B cell (primary cell): ENCODE results near the gene PRLH. TPM values are rescaled to one million over a fixed set of nuclear protein-coding genes. Genes with fewer than 3 reads are reported as not detected.

Experiments used
- ATAC-seq: fragments of 200-7000 bp; cut with Tn5 transposase; one replicate; pipeline ENCODE4 v1.10.0; 2021; ENCODE audit warnings: low read depth, mild to moderate bottlenecking, moderate number of reproducible peaks, moderate library complexity
- CTCF ChIA-PET: fragments of 350-600 bp; sonication (Branson Sonifier 250); formaldehyde crosslinking; loops from one replicate; lab custom pipeline; 2021; ENCODE audit warnings: antibody characterized with exemption, inconsistent platforms; lab: Charles Lee
- POLR2A ChIA-PET: fragments of 350-600 bp; sonication (Branson Sonifier 250); formaldehyde crosslinking; loops from one replicate; lab custom pipeline; 2021; ENCODE audit warnings: antibody characterized with exemption; lab: Charles Lee
- DNase-seq: peaks from one replicate; pipeline ENCODE4 v3.0.0; 2013
- H2AFZ ChIP-seq: 2 replicates; pipeline ENCODE4 v1.6.1; 2012; ENCODE audit warnings: mild to moderate bottlenecking, low read depth, low read length; ENCODE audit not compliant: insufficient read depth, poor library complexity, severe bottlenecking
- H3K27ac ChIP-seq, 2 donors: 1 replicate in 1 of 2; 2 replicates in 1 of 2; pipeline ENCODE4 v1.5.1; 2012 to 2013; ENCODE audit warnings: low read length in 2 of 2, mild to moderate bottlenecking in 2 of 2, moderate library complexity in 1 of 2
- H3K27me3 ChIP-seq, 4 experiments: fragments of 200-600 bp in 1 of 4; sonication (generic) in 1 of 4; replicated peaks in 1 of 4; 1 replicate in 2 of 4; 2 replicates in 2 of 4; pipeline versions ENCODE4 v1.6.1 to v1.7.0; 2013 to 2016; ENCODE audit warnings: low read length in 3 of 4, mild to moderate bottlenecking in 2 of 4, mixed read lengths in 1 of 4, moderate library complexity in 1 of 4; ENCODE audit not compliant: insufficient read depth in 4 of 4, control insufficient read depth in 3 of 4; ENCODE audit errors: control extremely low read depth in 1 of 4
- H3K36me3 ChIP-seq, 2 experiments: replicated peaks in 1 of 2; 1 replicate in 1 of 2; 2 replicates in 1 of 2; pipeline versions ENCODE4 v1.6.1 to v1.7.1; 2013; ENCODE audit warnings: low read length in 1 of 2; ENCODE audit not compliant: insufficient read depth in 2 of 2, control insufficient read depth in 1 of 2; ENCODE audit errors: control extremely low read depth in 1 of 2, extremely low read depth in 1 of 2
- H3K4me1 ChIP-seq, 2 donors: fragments of 200-600 bp in 1 of 2; sonication (generic) in 1 of 2; 1 replicate in 1 of 2; 2 replicates in 1 of 2; pipeline versions ENCODE4 v1.5.1 to v1.6.1; 2013 to 2017; ENCODE audit warnings: low read length in 2 of 2; ENCODE audit not compliant: control insufficient read depth in 2 of 2, insufficient read depth in 2 of 2
- H3K4me2 ChIP-seq: replicated peaks from 2 replicates; pipeline ENCODE3; 2012; ENCODE audit warnings: mild to moderate bottlenecking, low read depth, low read length; ENCODE audit not compliant: poor library complexity, severe bottlenecking
- H3K4me3 ChIP-seq, 5 experiments: fragments of 200-600 bp in 1 of 5; sonication (generic) in 1 of 5; 1 replicate in 3 of 5; 2 replicates in 2 of 5; pipeline versions ENCODE4 v1.5.1 to v1.7.0; 2011 to 2016; ENCODE audit warnings: low read length in 4 of 5, mild to moderate bottlenecking in 4 of 5, low read depth in 2 of 5, control low read depth in 1 of 5, moderate library complexity in 1 of 5; ENCODE audit not compliant: insufficient read depth in 1 of 5; ENCODE audit errors: control extremely low read depth in 1 of 5, extremely low read depth in 1 of 5
- H3K79me2 ChIP-seq: fragments of 200-600 bp; sonication (generic); one replicate; pipeline ENCODE4 v1.6.0; 2016; ENCODE audit warnings: low read length; ENCODE audit not compliant: control insufficient read depth, insufficient read depth
- H3K9ac ChIP-seq: fragments of 200-600 bp; sonication (generic); 2 replicates; pipeline ENCODE4 v1.6.1; 2017; ENCODE audit warnings: mild to moderate bottlenecking, low read length, moderate library complexity
- H3K9me3 ChIP-seq, 3 donors: one replicate each; pipeline versions ENCODE4 v1.6.1 to v1.7.1; 2013; ENCODE audit warnings: low read length in 2 of 3; ENCODE audit not compliant: control insufficient read depth in 2 of 3, insufficient read depth in 1 of 3; ENCODE audit errors: control extremely low read depth in 1 of 3
- H4K20me1 ChIP-seq: 2 replicates; pipeline ENCODE4 v1.6.0; 2012; ENCODE audit warnings: mild to moderate bottlenecking, low read length; ENCODE audit not compliant: insufficient read depth, control insufficient read depth, poor library complexity, severe bottlenecking
- H3K27ac Mint-ChIP-seq: one replicate; pipeline ENCODE4 v1.8.0; 2021; ENCODE audit warnings: mixed read lengths
- H3K27me3 Mint-ChIP-seq: one replicate; pipeline ENCODE4 v1.8.0; 2021; ENCODE audit warnings: mixed read lengths
- H3K4me1 Mint-ChIP-seq: one replicate; pipeline ENCODE4 v1.8.0; 2021; ENCODE audit warnings: mixed read lengths
- H3K4me3 Mint-ChIP-seq: one replicate; pipeline ENCODE4 v1.8.0; 2021; ENCODE audit warnings: mixed read lengths
- H3K9me3 Mint-ChIP-seq: one replicate; pipeline ENCODE4 v1.8.0; 2022; ENCODE audit warnings: mixed read lengths; ENCODE audit not compliant: insufficient read depth
- CTCF ChIP-seq: fragments of 200-600 bp; IDR thresholded peaks from one replicate; pipeline ENCODE4 v1.8.0; 2022; ENCODE audit warnings: antibody characterized with exemption, mild to moderate bottlenecking
- EZH2 ChIP-seq: IDR thresholded peaks from 2 replicates; pipeline ENCODE4 v1.6.1; 2012; ENCODE audit warnings: borderline replicate concordance, low read depth, mild to moderate bottlenecking, moderate library complexity, low read length; ENCODE audit not compliant: insufficient read depth, poor library complexity, severe bottlenecking
- WGBS: methylation state at CpG from one replicate; pipeline ENCODE4 v1.1.5; 2013; ENCODE audit warnings: missing lambda C conversion rate; ENCODE audit not compliant: insufficient coverage; 5-methylcytosine and 5-hydroxymethylcytosine counted together
- intact Hi-C: fragments of 100-400 bp; cut with micrococcal nuclease; formaldehyde crosslinking; loops from one replicate; pipeline ENCODE4 v1.10.0; 2022
- polyA plus RNA-seq: library from polyadenylated mRNA; depleted of rRNA; stranded (reverse); fragments of >200 nt; gene quantifications from 2 replicates; pipeline ENCODE4 v1.2.3, GENCODE V29; 2012
- total RNA-seq, 2 donors: library from RNA; stranded (reverse); fragments of 120-200 nt in 1 of 2; gene quantifications; 1 replicate in 1 of 2; 2 replicates in 1 of 2; pipeline versions ENCODE4 v1.2.3 to v1.2.4, GENCODE V29; 2013 to 2022

PRLH gene
- total and polyA plus RNA-seq, 2 donors (not counting 1 experiment from before 2014, with no cell fraction given) = not detected

GRCh38 chr2:237567276-237568029 is 1.1 kb downstream of the PRLH start:
- H3K9me3 Mint-ChIP-seq = peaks cover 4% of the 10 kb centered on the region
- Histone ChIP-seq H3K4me2 (no peak overlapping the region), H3K9ac (no peak overlapping the region), H3K27ac (no peak overlapping the region), H3K27me3 (peaks cover 0 to 9% (median 2%) of the 10 kb centered on the region in 4 experiments), H4K20me1 (no peaks in the 10 kb centered on the region), H3K4me3 (no peak overlapping the region), H3K4me1 (peaks cover 0 to 7% of the 10 kb centered on the region in 2 donors), H2AFZ (no peak overlapping the region), H3K9me3 (peaks cover 0 to 11% (median 3%) of the 10 kb centered on the region in 3 donors), H3K36me3 (no peaks in the 10 kb centered on the region), H3K79me2 (no peaks in the 10 kb centered on the region)
- intact Hi-C loops = no loop called here
- no peak for TF ChIP-seq EZH2
- no peak for TF ChIP-seq CTCF
- WGBS = 94% methylated on average over 15 of the region's 16 CpGs
- no peak for DNase-seq
- H3K27ac Mint-ChIP-seq = no peak overlapping the region
- H3K27me3 Mint-ChIP-seq = peaks cover 19% of the 10 kb centered on the region
- ATAC-seq = no peak
- no peak overlapping the region for H3K4me3 Mint-ChIP-seq
- CTCF ChIA-PET = interaction anchor here (1.2 kb wide), 2 partner anchors 54 to 55 kb away, joined by 3 to 4 read pairs; no protein-coding TSS in a partner anchor
- POLR2A ChIA-PET = no interaction called here
- peaks cover 6% of the 10 kb centered on the region for H3K4me1 Mint-ChIP-seq

GRCh38 chr2:237568121-237568660 is 1.8 kb downstream of the PRLH start:
- Histone ChIP-seq H3K36me3 (no peaks in the 10 kb centered on the region), H3K27ac (no peak overlapping the region), H3K4me2 (no peak overlapping the region), H4K20me1 (no peaks in the 10 kb centered on the region), H3K4me1 (peaks cover 0 to 7% of the 10 kb centered on the region in 2 donors), H2AFZ (no peak overlapping the region), H3K9ac (no peak overlapping the region), H3K79me2 (no peaks in the 10 kb centered on the region), H3K27me3 (peaks cover 0 to 14% (median 2%) of the 10 kb centered on the region in 4 experiments), H3K9me3 (peaks cover 0 to 11% (median 3%) of the 10 kb centered on the region in 3 donors), H3K4me3 (no peak overlapping the region)
- ChIA-PET POLR2A (no interaction called here), CTCF (interaction anchor here (1.2 kb wide), 1 partner anchor 55 kb away, joined by 4 read pairs; no protein-coding TSS in a partner anchor)
- DNase-seq (no peak), ATAC-seq (no peak)
- 73% methylated on average over 9 of the region's 9 CpGs for WGBS
- Mint-ChIP-seq H3K9me3 (peaks cover 4% of the 10 kb centered on the region), H3K4me3 (no peak overlapping the region), H3K27ac (no peak overlapping the region), H3K27me3 (peaks cover 16% of the 10 kb centered on the region), H3K4me1 (peaks cover 6% of the 10 kb centered on the region)
- intact Hi-C loops = no loop called here
- TF ChIP-seq CTCF (no peak), EZH2 (no peak)
